BE2C (cell line): Measurements from ENCODE around the gene SIGLECL1.
"Not testable (repeated sequence)": the region's sequence is repeated elsewhere in the genome, so short reads cannot be mapped to it uniquely, and the experiment has no call there.

Experiments used
- DNase-seq: peaks from one replicate; pipeline ENCODE4 v3.0.0-alpha.2; 2020
- H3K27me3 ChIP-seq: fragments of 250-450 bp; sonication (Bioruptor Pico); 2 replicates; pipeline ENCODE4 v1.5.1; 2020; ENCODE audit warnings: mild to moderate bottlenecking
- H3K36me3 ChIP-seq: fragments of 250-450 bp; sonication (Bioruptor Pico); 2 replicates; pipeline ENCODE4 v1.5.1; 2020; ENCODE audit warnings: mild to moderate bottlenecking
- H3K4me1 ChIP-seq: fragments of 250-450 bp; sonication (Bioruptor Pico); 2 replicates; pipeline ENCODE4 v1.5.1; 2020
- H3K4me3 ChIP-seq: 2 replicates; pipeline ENCODE4 v1.5.1; 2011; ENCODE audit warnings: low read depth, low read length
- H3K9me3 ChIP-seq: fragments of 250-450 bp; sonication (Bioruptor Pico); 2 replicates; pipeline ENCODE4 v1.5.1; 2020
- CTCF ChIP-seq: IDR thresholded peaks from 2 replicates; pipeline ENCODE4 v1.5.1; 2012; ENCODE audit warnings: mild to moderate bottlenecking, low read depth, low read length

The SIGLECL1 gene

GRCh38 chr19:51211833-51212232 lies 39.0 kb upstream of the SIGLECL1 start:
- no peaks in the 10 kb centered on the region for H3K36me3 ChIP-seq
- DNase-seq, result no peak
- no peak for TF ChIP-seq CTCF
- H3K9me3 ChIP-seq, result no peaks in the 10 kb centered on the region
- H3K4me3 ChIP-seq, result no peak overlapping the region
- H3K27me3 ChIP-seq, result 0 out of 2 replicates have a peak, but pooled peaks cover 3% of the 10 kb centered on the region
- no peaks in the 10 kb centered on the region for H3K4me1 ChIP-seq

- no peak for DNase-seq
- Histone ChIP-seq H3K27me3 (no peaks in the 10 kb centered on the region), H3K4me1 (no peaks in the 10 kb centered on the region), H3K4me3 (no peak overlapping the region), H3K36me3 (no peaks in the 10 kb centered on the region), H3K9me3 (no peaks in the 10 kb centered on the region)
- no peak for TF ChIP-seq CTCF
Measured at GRCh38 chr19:51219307-51219706, 31.6 kb upstream of the SIGLECL1 start.

- no peaks in the 10 kb centered on the region for H3K9me3 ChIP-seq
- H3K4me3 ChIP-seq, result no peak overlapping the region
- no peaks in the 10 kb centered on the region for H3K4me1 ChIP-seq
- no peaks in the 10 kb centered on the region for H3K36me3 ChIP-seq
- H3K27me3 ChIP-seq, result no peaks in the 10 kb centered on the region
- DNase-seq, result no peak
- no peak for TF ChIP-seq CTCF
Measured at GRCh38 chr19:51219971-51220370, 30.9 kb upstream of the SIGLECL1 start.

- no peak overlapping the region for H3K4me3 ChIP-seq
- H3K4me1 ChIP-seq, result no peaks in the 10 kb centered on the region
- no peak for DNase-seq
- no peak for TF ChIP-seq CTCF
- H3K27me3 ChIP-seq, result peaks cover 4% of the 10 kb centered on the region
- H3K9me3 ChIP-seq, result no peaks in the 10 kb centered on the region
- no peaks in the 10 kb centered on the region for H3K36me3 ChIP-seq
Measured at GRCh38 chr19:51220996-51221395, 29.9 kb upstream of the SIGLECL1 start.

GRCh38 chr19:51224163-51224641 lies 26.7 kb upstream of the SIGLECL1 start:
- Histone ChIP-seq H3K9me3 (no peaks in the 10 kb centered on the region), H3K27me3 (peaks cover 10% of the 10 kb centered on the region), H3K36me3 (no peaks in the 10 kb centered on the region), H3K4me1 (no peaks in the 10 kb centered on the region), H3K4me3 (no peak overlapping the region)
- no peak for DNase-seq
- no peak for TF ChIP-seq CTCF

- not testable (repeated sequence) for H3K4me3 ChIP-seq, H3K4me1 ChIP-seq, DNase-seq, H3K9me3 ChIP-seq, H3K36me3 ChIP-seq
- peaks cover 10% of the 10 kb centered on the region for H3K27me3 ChIP-seq
Measured at GRCh38 chr19:51224898-51225393, 25.9 kb upstream of the SIGLECL1 start, which contains the start of gene CD33. TSS of gene CD33 (plus strand) at chr19:51225080. CDS start at chr19:51225119, 39 bp downstream.
